ENCODE results near the gene HBG1. TPM values are rescaled to one million over a fixed set of nuclear protein-coding genes. Genes with fewer than 3 reads are reported as not detected.

Gene HBG1
- total RNA-seq, 1 donor from 2014 or later = not detected

DNA sequence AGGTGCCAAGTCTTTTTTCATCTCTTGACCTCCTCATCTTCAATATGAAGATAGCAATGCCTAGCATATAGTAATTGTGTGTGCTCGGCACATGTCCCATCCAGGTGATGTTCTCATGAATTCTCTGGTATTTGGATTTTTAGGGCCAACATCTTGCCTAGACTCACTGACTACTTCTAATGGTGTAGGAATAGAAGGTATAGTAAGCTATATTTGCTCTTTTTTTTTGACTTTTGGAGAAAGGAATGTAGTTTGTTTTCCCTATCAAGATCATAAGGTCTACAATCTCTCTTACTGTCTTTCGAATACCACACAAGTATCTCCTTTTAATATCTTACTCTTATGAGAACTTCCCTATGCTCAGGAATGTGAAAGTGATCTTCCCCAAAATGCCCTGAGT lies 18.5 kb downstream of the HBG1 start:
- Mint-ChIP-seq H3K27me3 (peaks cover 4% of the 10 kb centered on the region), H3K4me3 (no peak overlapping the region), H3K27ac (no peak overlapping the region), H3K4me1 (ENCODE audit: unreplicated experiment) (peaks cover 5% of the 10 kb centered on the region), H3K9me3 (no peaks in the 10 kb centered on the region), H3K36me3 (no peaks in the 10 kb centered on the region)
- no peak for DNase-seq (ENCODE audit: extremely low spot score, unreplicated experiment)
- TF ChIP-seq CTCF (conservative IDR thresholded peaks at IDR 0.05) = no peak

DNA sequence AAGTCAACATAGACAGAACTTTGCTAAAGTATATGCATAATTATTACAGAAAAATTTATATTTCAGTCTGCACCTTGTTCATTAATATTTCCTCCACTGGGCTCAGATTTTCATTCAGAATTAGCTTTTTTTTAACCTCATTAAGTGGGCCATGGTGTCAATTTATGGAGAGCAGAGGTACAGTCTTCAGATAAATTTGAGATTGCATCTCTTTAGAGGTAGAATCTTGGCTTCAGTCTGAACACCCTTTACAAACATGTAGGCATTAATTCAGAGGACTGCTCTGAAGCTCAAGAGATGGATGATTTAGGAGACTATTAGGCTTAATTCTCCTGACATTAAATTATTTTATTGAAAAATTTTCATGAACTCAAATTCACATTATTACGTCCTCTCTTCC lies 19.4 kb downstream of the HBG1 start:
- Mint-ChIP-seq H3K4me3 (no peak overlapping the region), H3K9me3 (no peaks in the 10 kb centered on the region), H3K27ac (no peak overlapping the region), H3K36me3 (no peaks in the 10 kb centered on the region), H3K4me1 (ENCODE audit: unreplicated experiment) (peaks cover 5% of the 10 kb centered on the region), H3K27me3 (no peaks in the 10 kb centered on the region)
- DNase-seq (ENCODE audit: extremely low spot score, unreplicated experiment) = no peak
- no peak for TF ChIP-seq CTCF (conservative IDR thresholded peaks at IDR 0.05)

- no peak for TF ChIP-seq CTCF (conservative IDR thresholded peaks at IDR 0.05)
These were observed 19.9 kb downstream of the HBG1 start for GRCh38 chr11:5229796-5230195.

GRCh38 chr11:5229356-5229755 lies 20.3 kb downstream of the HBG1 start:
- H3K4me3 Mint-ChIP-seq = no peak overlapping the region
- H3K27me3 Mint-ChIP-seq = no peaks in the 10 kb centered on the region
- DNase-seq (ENCODE audit: extremely low spot score, unreplicated experiment) = no peak
- peaks cover 1% of the 10 kb centered on the region for H3K4me1 Mint-ChIP-seq (ENCODE audit: unreplicated experiment)
- H3K9me3 Mint-ChIP-seq = no peaks in the 10 kb centered on the region
- no peak for TF ChIP-seq CTCF (conservative IDR thresholded peaks at IDR 0.05)
- H3K36me3 Mint-ChIP-seq = no peaks in the 10 kb centered on the region
- H3K27ac Mint-ChIP-seq = no peak overlapping the region

More at GRCh38 chr11:5229796-5230195, 19.9 kb downstream of the HBG1 start:
- H3K36me3 Mint-ChIP-seq = no peaks in the 10 kb centered on the region
- H3K4me1 Mint-ChIP-seq (ENCODE audit: unreplicated experiment) = peaks cover 5% of the 10 kb centered on the region
- no peak overlapping the region for H3K4me3 Mint-ChIP-seq
- no peak for DNase-seq (ENCODE audit: extremely low spot score, unreplicated experiment)
- H3K27ac Mint-ChIP-seq = no peak overlapping the region
- H3K9me3 Mint-ChIP-seq = no peaks in the 10 kb centered on the region
- no peaks in the 10 kb centered on the region for H3K27me3 Mint-ChIP-seq

GRCh38 chr11:5228124-5228523 lies 21.5 kb downstream of the HBG1 start:
- no peak for DNase-seq (ENCODE audit: extremely low spot score, unreplicated experiment)
- H3K4me3 Mint-ChIP-seq = no peak overlapping the region
- H3K27me3 Mint-ChIP-seq = no peaks in the 10 kb centered on the region
- no peak overlapping the region for H3K27ac Mint-ChIP-seq
- no peaks in the 10 kb centered on the region for H3K4me1 Mint-ChIP-seq (ENCODE audit: unreplicated experiment)
- H3K9me3 Mint-ChIP-seq = no peaks in the 10 kb centered on the region
- H3K36me3 Mint-ChIP-seq = no peaks in the 10 kb centered on the region
- no peak for TF ChIP-seq CTCF (conservative IDR thresholded peaks at IDR 0.05)

- Mint-ChIP-seq H3K9me3 (no peaks in the 10 kb centered on the region), H3K27me3 (no peaks in the 10 kb centered on the region), H3K36me3 (no peaks in the 10 kb centered on the region), H3K4me3 (no peak overlapping the region), H3K27ac (no peak overlapping the region), H3K4me1 (ENCODE audit: unreplicated experiment) (no peaks in the 10 kb centered on the region)
- no peak for TF ChIP-seq CTCF (conservative IDR thresholded peaks at IDR 0.05)
- DNase-seq (ENCODE audit: extremely low spot score, unreplicated experiment) = no peak
These were observed 22.0 kb downstream of the HBG1 start for GRCh38 chr11:5227681-5228080.

Measured in type B pancreatic cell (in vitro differentiated cells).